IMR-90 (cell line): ENCODE results near the gene NHSL2. TPM values are rescaled to one million over a fixed set of nuclear protein-coding genes. Genes with fewer than 3 reads are reported as not detected.

Experiments used
- ATAC-seq: fragments of 200-7000 bp; cut with Tn5 transposase; 2 replicates; pipeline ENCODE4 v1.9.1; 2020; ENCODE audit warnings: low read depth, mild to moderate bottlenecking, moderate library complexity
- BruUV-seq: library from RNA; stranded (reverse); fragments of 400-500 nt; replicated peaks from 2 replicates; lab custom pipeline; 2021; lab: Mats Ljungman, UMichigan
- CTCF ChIA-PET: fragments of 300-600 bp; formaldehyde crosslinking; extraction: SDS; loops from one replicate; lab custom pipeline; 2021; ENCODE audit warnings: antibody characterized with exemption; lab: Yijun Ruan, JAX
- POLR2A ChIA-PET: fragments of 300-600 bp; sonication (Branson Sonifier 250); formaldehyde crosslinking; loops from one replicate; lab custom pipeline; 2022; ENCODE audit warnings: antibody characterized with exemption; ENCODE audit not compliant: unreplicated experiment; lab: Charles Lee
- DNase-seq: peaks from one replicate; pipeline ENCODE4 v3.0.0; 2013
- H2AFZ ChIP-seq: replicated peaks from 2 replicates; pipeline ENCODE3; 2013; ENCODE audit warnings: low read length, mild to moderate bottlenecking; ENCODE audit not compliant: poor library complexity
- H2AK5ac ChIP-seq: 2 replicates; pipeline ENCODE4 v1.6.1; 2013; ENCODE audit warnings: low read depth, low read length, inconsistent platforms
- H2AK9ac ChIP-seq: replicated peaks from 2 replicates; pipeline ENCODE3; 2013; ENCODE audit warnings: mild to moderate bottlenecking, low read depth, low read length, moderate library complexity; ENCODE audit not compliant: poor library complexity
- H2BK120ac ChIP-seq: 2 replicates; pipeline ENCODE4 v1.6.1; 2013; ENCODE audit warnings: low read depth, low read length, inconsistent platforms
- H2BK15ac ChIP-seq: 3 replicates; pipeline ENCODE4 v1.6.1; 2013; ENCODE audit warnings: low read depth, low read length, inconsistent platforms
- H2BK20ac ChIP-seq: 2 replicates; pipeline ENCODE4 v1.6.1; 2013; ENCODE audit warnings: low read depth, mild to moderate bottlenecking, inconsistent platforms, low read length, moderate library complexity
- H2BK5ac ChIP-seq: 2 replicates; pipeline ENCODE4 v1.6.1; 2013; ENCODE audit warnings: mild to moderate bottlenecking, low read depth, low read length, inconsistent platforms; ENCODE audit not compliant: poor library complexity, severe bottlenecking
- H3K14ac ChIP-seq: replicated peaks from 2 replicates; pipeline ENCODE4 v1.6.1; 2013; ENCODE audit warnings: low read depth, low read length, inconsistent platforms
- H3K18ac ChIP-seq: 2 replicates; pipeline ENCODE4 v1.6.1; 2013; ENCODE audit warnings: low read depth, low read length, control low read depth
- H3K23ac ChIP-seq: 2 replicates; pipeline ENCODE4 v1.6.1; 2013; ENCODE audit warnings: low read depth, low read length, inconsistent platforms
- H3K27ac ChIP-seq: 2 replicates; pipeline ENCODE4 v1.5.1; 2013; ENCODE audit warnings: mild to moderate bottlenecking, control low read depth, low read length; ENCODE audit not compliant: insufficient read depth
- H3K27me3 ChIP-seq: 2 replicates; pipeline ENCODE4 v1.6.1; 2013; ENCODE audit warnings: low read length; ENCODE audit not compliant: control insufficient read depth, insufficient read depth
- H3K36me3 ChIP-seq: 2 replicates; pipeline ENCODE4 v1.6.1; 2013; ENCODE audit warnings: low read length, mixed read lengths; ENCODE audit not compliant: control insufficient read depth, insufficient read depth
- H3K4ac ChIP-seq: 2 replicates; pipeline ENCODE4 v1.6.1; 2013; ENCODE audit warnings: low read depth, low read length, inconsistent platforms
- H3K4me1 ChIP-seq: 2 replicates; pipeline ENCODE4 v1.6.1; 2013; ENCODE audit warnings: low read length, mixed read lengths; ENCODE audit not compliant: control insufficient read depth, insufficient read depth
- H3K4me2 ChIP-seq: 2 replicates; pipeline ENCODE4 v1.6.1; 2013; ENCODE audit warnings: low read depth, mild to moderate bottlenecking, control low read depth, low read length, moderate library complexity
- H3K4me3 ChIP-seq: 2 replicates; pipeline ENCODE4 v1.5.1; 2013; ENCODE audit warnings: low read depth, mild to moderate bottlenecking, control low read depth, low read length, moderate library complexity; ENCODE audit not compliant: insufficient read depth
- H3K56ac ChIP-seq: 2 replicates; pipeline ENCODE4 v1.6.1; 2013; ENCODE audit warnings: low read length, inconsistent platforms; ENCODE audit not compliant: insufficient read depth; ENCODE audit errors: extremely low read depth
- H3K79me1 ChIP-seq, 2 experiments: 2 replicates each; pipeline ENCODE4 v1.6.1; 2013; ENCODE audit warnings: low read length in 2 of 2, inconsistent platforms in 1 of 2, low read depth in 1 of 2
- H3K9ac ChIP-seq: 2 replicates; pipeline ENCODE4 v1.6.1; 2013; ENCODE audit warnings: low read depth, low read length, control low read depth
- H3K9me1 ChIP-seq: 2 replicates; pipeline ENCODE4 v1.6.1; 2013; ENCODE audit warnings: low read length, inconsistent platforms; ENCODE audit not compliant: insufficient read depth
- H3K9me3 ChIP-seq: 2 replicates; pipeline ENCODE4 v1.6.1; 2013; ENCODE audit warnings: low read length; ENCODE audit not compliant: control insufficient read depth, insufficient read depth
- H4K20me1 ChIP-seq: 2 replicates; pipeline ENCODE4 v1.6.1; 2013; ENCODE audit warnings: low read length, inconsistent platforms; ENCODE audit not compliant: insufficient read depth
- H4K5ac ChIP-seq: 2 replicates; pipeline ENCODE4 v1.6.1; 2013; ENCODE audit warnings: mild to moderate bottlenecking, low read depth, low read length, control low read depth
- H4K8ac ChIP-seq, 2 experiments: 2 replicates each; pipeline ENCODE4 v1.6.1; 2013; ENCODE audit warnings: low read depth in 2 of 2, low read length in 2 of 2, control low read depth in 1 of 2, inconsistent platforms in 1 of 2
- H4K91ac ChIP-seq: 2 replicates; pipeline ENCODE4 v1.6.1; 2013; ENCODE audit warnings: low read depth, low read length, inconsistent platforms; ENCODE audit not compliant: insufficient read depth
- NFE2L2 ChIP-seq: fragments of 150-350 bp; IDR thresholded peaks from 2 replicates; pipeline ENCODE4 v1.6.1; 2016; ENCODE audit warnings: low read depth, mild to moderate bottlenecking, low read length
- WGBS, 2 experiments: methylation state at CpG; one replicate each; pipeline versions ENCODE4 v1.1.5 to v1.1.7; 2013; ENCODE audit warnings: missing lambda C conversion rate in 2 of 2; ENCODE audit not compliant: insufficient read length in 1 of 2; ENCODE audit errors: extremely low coverage in 2 of 2; 5-methylcytosine and 5-hydroxymethylcytosine counted together
- dilution Hi-C: fragments of 300-500 bp; cut with HindIII; formaldehyde crosslinking; loops from one replicate; pipeline ENCODE4 v1.14.3; 2018; ENCODE audit warnings: low sequenced_read_pairs; ENCODE audit not compliant: unreplicated experiment
- in situ Hi-C: fragments of 300-500 bp; cut with MboI; formaldehyde crosslinking; loops from 3 replicates; pipeline ENCODE4 v1.14.3; 2019; ENCODE audit warnings: low sequenced_read_pairs, inconsistent platforms, mixed read lengths
- intact Hi-C: fragments of 100-400 bp; cut with micrococcal nuclease; formaldehyde crosslinking; loops from 2 replicates; pipeline ENCODE4 v1.10.0; 2022
- polyA plus RNA-seq, 3 experiments: library from polyadenylated mRNA; depleted of rRNA; stranded (reverse); fragments of >200 nt; gene quantifications; 2 replicates each; pipeline ENCODE4 v1.2.3, GENCODE V29; 2012; ENCODE audit warnings: low replicate concordance in 1 of 3
- total RNA-seq: library from RNA; depleted of rRNA; stranded (reverse); fragments of >200 nt; gene quantifications from 2 replicates; pipeline ENCODE4 v1.2.3, GENCODE V29; 2012

Gene NHSL2
- total and polyA plus RNA-seq, 2 of the 4 experiments (the other 2 are of a cell fraction) = 0.72 to 0.75 TPM

DNA sequence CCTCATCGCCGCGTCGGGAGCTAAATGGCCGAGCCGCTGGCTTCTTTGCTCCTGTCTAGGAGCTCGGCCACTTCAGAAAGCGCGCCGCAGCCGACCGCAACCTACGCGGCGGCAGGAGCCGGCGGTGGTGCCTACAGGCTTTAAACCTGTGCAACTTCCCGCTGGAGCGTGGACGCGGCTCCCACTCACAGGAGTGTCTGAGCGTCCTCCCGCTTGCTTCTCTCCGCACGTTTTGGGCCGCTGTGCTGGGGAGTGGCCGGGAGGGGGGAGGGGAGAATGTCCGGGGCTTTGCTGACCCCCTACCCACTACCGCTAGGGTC, 1.0 kb downstream of the NHSL2 start:
- Histone ChIP-seq H3K36me3 (no peaks in the 10 kb centered on the region), H2AK9ac (no peak overlapping the region), H3K27me3 (peaks cover 54% of the 10 kb centered on the region), H3K4me1 (no peaks in the 10 kb centered on the region), H3K14ac (no peak overlapping the region), H4K8ac (no peak overlapping the region), H3K4me2 (no peak overlapping the region; the same call in 1 of the 2 replicates), H2BK120ac (no peak overlapping the region), H2BK20ac (no peak overlapping the region), H3K79me1 (no peaks in the 10 kb centered on the region), H2AK5ac (no peak overlapping the region), H3K9me1 (no peaks in the 10 kb centered on the region), H4K20me1 (no peaks in the 10 kb centered on the region), H3K4me3 (no peak overlapping the region), H3K56ac (no peak overlapping the region), H4K5ac (no peak overlapping the region), H3K27ac (no peak overlapping the region), H4K91ac (no peak overlapping the region), H3K18ac (no peak overlapping the region), H2BK5ac (no peak overlapping the region), H2AFZ (peak overlapping the region; percentile 36), H3K4ac (no peak overlapping the region), H2BK15ac (no peak overlapping the region), H3K9ac (no peak overlapping the region), H3K9me3 (0 out of 2 replicates have a peak, but pooled peaks cover 1% of the 10 kb centered on the region), H3K23ac (no peak overlapping the region)
- TF ChIP-seq NFE2L2 = no peak
- intact Hi-C loops = no loop called here
- ATAC-seq (no peak), DNase-seq (no peak)
- ChIA-PET CTCF (interaction anchor here (1.2 to 1.8 kb wide), 2 partner anchors 13 to 16 kb away, joined by 4 to 10 read pairs; no protein-coding TSS in a partner anchor), POLR2A (no interaction called here)
- WGBS, 2 experiments = 45% methylated on average over 10 of the region's 29 CpGs; no CpG with 5 or more reads in 1 of the 2 experiments
- BruUV-seq = no TSS peak
- in situ Hi-C loops = no loop called here
- dilution Hi-C loops = no loop called here
